Endothelial cell of umbilical vein (primary cell): ENCODE results near the gene FHOD3. TPM values are rescaled to one million over a fixed set of nuclear protein-coding genes. Genes with fewer than 3 reads are reported as not detected.

Experiments used
- BruUV-seq: library from RNA; stranded (reverse); fragments of 400-500 nt; replicated peaks from 2 replicates; lab custom pipeline; 2021; lab: Mats Ljungman, UMichigan
- CTCF ChIA-PET: fragments of 300-600, 350-600 bp; sonication (Branson Sonifier 250); formaldehyde crosslinking; loops from one replicate; lab custom pipeline; 2021; ENCODE audit warnings: antibody characterized with exemption, inconsistent platforms; lab: Charles Lee
- POLR2A ChIA-PET: fragments of 300-600, 350-600 bp; sonication (Branson Sonifier 250); formaldehyde crosslinking; loops from one replicate; lab custom pipeline; 2021; ENCODE audit warnings: antibody characterized with exemption, inconsistent platforms; lab: Charles Lee
- DNase-seq: peaks from one replicate; pipeline ENCODE4 v3.0.0-alpha.2; 2011; ENCODE audit warnings: low read depth, low spot score
- FAIRE-seq: peaks from 2 replicates; lab custom pipeline; 2011; peaks lifted over from hg19 to GRCh38; lab: Jason Lieb, UNC
- H2AFZ ChIP-seq: 2 replicates; pipeline ENCODE4 v1.6.0; 2012; ENCODE audit warnings: low read depth, low read length, control low read depth, inconsistent platforms
- H3K27ac ChIP-seq: 2 replicates; pipeline ENCODE4 v1.5.1; 2011; ENCODE audit warnings: low read depth, mild to moderate bottlenecking, control low read depth, low read length, moderate library complexity; ENCODE audit not compliant: insufficient read depth
- H3K27me3 ChIP-seq, 2 experiments: 2 replicates each; pipeline versions ENCODE4 v1.6.0 to v1.6.1; 2011; ENCODE audit warnings: low read length in 2 of 2, mixed read lengths in 1 of 2; ENCODE audit not compliant: control insufficient read depth in 2 of 2, insufficient read depth in 2 of 2
- H3K36me3 ChIP-seq, 2 experiments: 2 replicates in 1 of 2; 3 replicates in 1 of 2; pipeline ENCODE4 v1.5.1; 2011; ENCODE audit warnings: low read length in 2 of 2, mild to moderate bottlenecking in 1 of 2, moderate library complexity in 1 of 2; ENCODE audit not compliant: control insufficient read depth in 2 of 2, insufficient read depth in 2 of 2; ENCODE audit errors: extremely low read depth in 1 of 2
- H3K4me1 ChIP-seq: 3 replicates; pipeline ENCODE4 v1.5.1; 2011; ENCODE audit warnings: mild to moderate bottlenecking, low read length; ENCODE audit not compliant: control insufficient read depth, insufficient read depth; ENCODE audit errors: extremely low read depth
- H3K4me2 ChIP-seq: 2 replicates; pipeline ENCODE4 v1.6.1; 2011; ENCODE audit warnings: low read length, control low read depth, mixed read lengths; ENCODE audit not compliant: insufficient read depth
- H3K4me3 ChIP-seq, 3 experiments: fragments of 200-600 bp in 1 of 3; sonication (generic), shearing (Covaris generic) in 1 of 3; replicated peaks in 1 of 3; 2 replicates each; pipeline ENCODE4 v1.5.1; 2011 to 2016; ENCODE audit warnings: control low read depth in 3 of 3, low read length in 3 of 3, mild to moderate bottlenecking in 2 of 3, inconsistent platforms in 1 of 3, low read depth in 1 of 3, moderate library complexity in 1 of 3; ENCODE audit not compliant: insufficient read depth in 1 of 3
- H3K79me2 ChIP-seq: 2 replicates; pipeline ENCODE4 v1.6.0; 2012; ENCODE audit warnings: low read length, inconsistent platforms; ENCODE audit not compliant: control insufficient read depth, insufficient read depth
- H3K9ac ChIP-seq: replicated peaks from 2 replicates; pipeline ENCODE3; 2011; ENCODE audit warnings: low read length, control low read depth; ENCODE audit not compliant: insufficient read depth; ENCODE audit errors: extremely low read depth
- H3K9me1 ChIP-seq: replicated peaks from 3 replicates; pipeline ENCODE4 v1.6.0; 2011; ENCODE audit warnings: mild to moderate bottlenecking, low read length; ENCODE audit not compliant: control insufficient read depth, insufficient read depth; ENCODE audit errors: extremely low read depth
- H3K9me3 ChIP-seq: replicated peaks from 2 replicates; pipeline ENCODE4 v1.5.1; 2012; ENCODE audit warnings: low read length, inconsistent platforms; ENCODE audit not compliant: control insufficient read depth, insufficient read depth
- H4K20me1 ChIP-seq: replicated peaks from 2 replicates; pipeline ENCODE3; 2011; ENCODE audit warnings: mild to moderate bottlenecking, low read length; ENCODE audit not compliant: control insufficient read depth, insufficient read depth; ENCODE audit errors: extremely low read depth
- CTCF ChIP-seq, 2 donors: IDR thresholded peaks; 1 replicate in 1 of 2; 2 replicates in 1 of 2; pipeline ENCODE4 v1.5.1; 2011; ENCODE audit warnings: low read length in 2 of 2, mild to moderate bottlenecking in 2 of 2, moderate library complexity in 2 of 2, control low read depth in 1 of 2, inconsistent platforms in 1 of 2, low read depth in 1 of 2; ENCODE audit not compliant: insufficient read depth in 1 of 2; ENCODE audit errors: extremely low read depth in 1 of 2
- EZH2 ChIP-seq: IDR thresholded peaks from 2 replicates; pipeline ENCODE4 v1.6.1; 2012; ENCODE audit warnings: borderline replicate concordance, low read depth, mild to moderate bottlenecking, moderate library complexity, low read length, inconsistent platforms; ENCODE audit not compliant: severe bottlenecking
- FOS ChIP-seq: IDR thresholded peaks from 2 replicates; pipeline ENCODE4 v1.6.1; 2011; ENCODE audit warnings: mild to moderate bottlenecking, low read length, moderate library complexity, borderline replicate concordance; ENCODE audit not compliant: insufficient read depth
- GATA2 ChIP-seq: IDR thresholded peaks from 2 replicates; pipeline ENCODE4 v1.7.0; 2011; ENCODE audit warnings: low read depth, mild to moderate bottlenecking, moderate library complexity, mixed read lengths, low read length; ENCODE audit not compliant: insufficient read length, insufficient read depth
- JUN ChIP-seq: IDR thresholded peaks from 2 replicates; pipeline ENCODE4 v1.6.1; 2011; ENCODE audit warnings: borderline replicate concordance, low read depth; ENCODE audit not compliant: insufficient read length, insufficient read depth
- MAX ChIP-seq: IDR thresholded peaks from 2 replicates; pipeline ENCODE4 v1.6.1; 2011; ENCODE audit not compliant: insufficient read depth, insufficient read length
- MYC ChIP-seq: IDR thresholded peaks from one replicate; pipeline ENCODE4 v1.6.1; 2011; ENCODE audit warnings: mild to moderate bottlenecking, low read depth, low read length
- POLR2A ChIP-seq: IDR thresholded peaks from 2 replicates; pipeline ENCODE4 v1.6.1; 2012; ENCODE audit warnings: low read depth, mild to moderate bottlenecking, control low read depth, low read length
- POLR2AphosphoS5 ChIP-seq: IDR thresholded peaks from 2 replicates; pipeline ENCODE4 v1.6.1; 2012; ENCODE audit warnings: low read depth, mild to moderate bottlenecking, control low read depth, low read length, moderate library complexity; ENCODE audit not compliant: insufficient read depth
- dilution Hi-C: fragments of 300-500 bp; cut with MboI; formaldehyde crosslinking; loops from one replicate; pipeline ENCODE4 v1.15.0; 2019; ENCODE audit warnings: low sequenced_read_pairs; ENCODE audit not compliant: extremely low pct_ligation_motif_present
- intact Hi-C: fragments of 100-400 bp; cut with micrococcal nuclease; formaldehyde crosslinking; loops from one replicate; pipeline ENCODE4 v1.10.0; 2022
- polyA plus RNA-seq, 4 experiments: library from polyadenylated mRNA; depleted of rRNA in 3 of 4; stranded (reverse) in 3 of 4; unstranded in 1 of 4; fragments of >200 nt; gene quantifications; 2 replicates each; pipeline versions ENCODE4 v1.2.1 to v1.2.3, GENCODE V29; 2011 to 2012; ENCODE audit warnings: missing spikeins in 1 of 4
- total RNA-seq: library from RNA; stranded (reverse); gene quantifications from 2 replicates; pipeline ENCODE4 v1.2.3, GENCODE V29; 2021

FHOD3 gene
- total and polyA plus RNA-seq, 2 donors (not counting 3 experiments of a cell fraction or from before 2014, with no cell fraction given) = 0.06 to 1.5 TPM

GRCh38 chr18:36338403-36338933, 41.0 kb downstream of the FHOD3 start:
- Histone ChIP-seq H3K4me1 (no peaks in the 10 kb centered on the region), H3K27me3 (no peaks in the 10 kb centered on the region), H3K9ac (no peak overlapping the region), H3K9me3 (no peaks in the 10 kb centered on the region), H3K27ac (no peak overlapping the region), H3K4me3 (no peak overlapping the region), H4K20me1 (no peaks in the 10 kb centered on the region), H3K36me3 (no peaks in the 10 kb centered on the region), H2AFZ (no peak overlapping the region), H3K79me2 (no peaks in the 10 kb centered on the region), H3K4me2 (no peak overlapping the region), H3K9me1 (no peaks in the 10 kb centered on the region)
- no TSS peak for BruUV-seq
- dilution Hi-C loops (no loop called here), intact Hi-C loops (no loop called here)
- ChIA-PET CTCF (interaction anchor here (1.2 to 1.7 kb wide), 4 partner anchors 9 to 243 kb away, joined by 3 to 5 read pairs (median 4); partner anchors contain the start of gene FHOD3), POLR2A (no interaction called here)
- DNase-seq (no peak), FAIRE-seq (no peak)
- TF ChIP-seq FOS (no peak), JUN (no peak), POLR2AphosphoS5 (no peak), POLR2A (no peak), MYC (no peak), MAX (no peak), CTCF (IDR thresholded peaks at IDR 0.05; ENCODE audit: extremely low read depth in 1 of 2, insufficient read depth in 1 of 2, low read depth in 1 of 2, low read length in 2 of 2) (no peak), EZH2 (no peak), GATA2 (no peak)
